PC-9 (cell line): ENCODE measurements around the gene IGSF21.

Experiments
- CTCF ChIP-seq: fragments of 200-600 bp; sonication (generic); conservative IDR thresholded peaks from 2 replicates; pipeline ENCODE4 v1.6.1; 2017; ENCODE audit warnings: mixed run types, antibody characterized with exemption, mild to moderate bottlenecking, moderate library complexity
- EZH2 ChIP-seq: fragments of 200-600 bp; sonication (generic); IDR thresholded peaks from 2 replicates; pipeline ENCODE4 v1.8.0; 2017; ENCODE audit warnings: antibody characterized with exemption, low read depth

GRCh38 chr1:18347559-18347958 is 240.0 kb downstream of the IGSF21 start:
- no peak for TF ChIP-seq CTCF
- TF ChIP-seq EZH2 = no peak
